Measurements from ENCODE around the gene ZNF580.

The ZNF580 gene

DNA sequence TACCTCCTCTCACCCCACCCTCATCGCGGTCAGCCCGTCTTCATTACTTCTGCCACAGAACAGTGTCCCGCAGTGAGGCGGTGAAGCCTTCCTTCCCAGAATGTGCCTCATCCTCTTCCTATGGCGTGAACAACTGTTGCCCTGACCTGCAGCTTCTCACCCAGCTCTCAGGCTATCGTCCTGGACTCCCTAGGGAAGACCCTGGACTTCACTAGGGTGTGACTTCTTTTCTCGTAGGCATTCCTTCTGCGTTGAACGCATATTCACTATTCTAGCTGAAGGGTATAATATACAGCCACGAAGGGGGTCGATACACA, 34.4 kb upstream of the ZNF580 start:
- no peak for DNase-seq

GRCh38 chr19:55606817-55607216, 34.0 kb upstream of the ZNF580 start:
- DNase-seq: no peak

DNA sequence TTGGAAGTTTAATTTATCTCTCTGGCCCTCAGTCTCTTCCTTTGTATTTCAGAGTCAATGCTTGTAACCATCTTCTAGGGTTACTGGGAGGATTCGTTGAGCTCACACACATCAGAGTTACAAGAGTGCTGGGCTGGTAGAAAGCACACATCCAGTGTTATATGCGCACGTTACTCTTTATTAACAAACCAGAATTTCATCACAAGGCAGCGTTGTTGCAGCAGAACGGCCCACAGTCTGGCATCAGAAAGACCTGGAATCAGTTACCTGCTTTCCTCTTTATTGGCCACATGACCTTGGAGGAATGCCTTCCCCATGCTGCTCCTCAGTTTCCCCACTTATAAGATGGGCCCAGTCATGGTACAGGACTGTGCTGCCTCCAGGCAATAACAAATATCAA, 31.5 kb upstream of the ZNF580 start:
- DNase-seq: no peak

- DNase-seq: no peak
These were observed 29.4 kb upstream of the ZNF580 start for GRCh38 chr19:55611300-55611982.

DNA sequence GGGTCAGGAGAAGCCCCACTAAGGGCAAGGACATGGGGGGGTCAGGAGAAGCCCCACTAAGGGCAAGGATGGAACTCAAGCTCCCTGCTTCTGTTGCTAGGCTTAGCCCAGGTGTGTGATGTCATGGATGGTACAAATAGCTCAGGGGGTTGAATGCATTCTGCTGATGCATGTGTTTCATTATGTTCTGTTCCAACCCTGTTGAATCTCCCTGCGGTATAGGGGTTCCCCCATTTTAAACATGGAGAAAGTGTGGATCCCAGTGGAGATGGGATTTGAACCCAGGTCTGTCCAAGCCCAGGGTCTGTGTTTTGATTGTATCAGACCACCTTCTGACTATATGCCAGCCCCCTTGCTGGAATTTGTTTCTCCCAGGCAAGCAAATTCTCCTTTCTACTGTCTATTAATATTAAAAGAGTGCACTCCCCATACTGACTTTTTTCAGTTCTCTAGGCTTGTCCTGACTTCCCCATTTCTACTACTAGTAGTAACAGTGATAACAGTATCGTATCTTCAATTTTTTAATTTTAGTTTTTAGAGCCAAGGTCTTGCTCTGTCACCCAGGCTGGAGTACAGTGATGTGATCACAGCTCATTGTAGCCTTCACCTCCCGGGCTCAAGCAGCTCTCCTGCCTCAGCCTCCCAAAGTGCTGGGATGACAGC, 28.7 kb upstream of the ZNF580 start:
- no peak for DNase-seq

DNA sequence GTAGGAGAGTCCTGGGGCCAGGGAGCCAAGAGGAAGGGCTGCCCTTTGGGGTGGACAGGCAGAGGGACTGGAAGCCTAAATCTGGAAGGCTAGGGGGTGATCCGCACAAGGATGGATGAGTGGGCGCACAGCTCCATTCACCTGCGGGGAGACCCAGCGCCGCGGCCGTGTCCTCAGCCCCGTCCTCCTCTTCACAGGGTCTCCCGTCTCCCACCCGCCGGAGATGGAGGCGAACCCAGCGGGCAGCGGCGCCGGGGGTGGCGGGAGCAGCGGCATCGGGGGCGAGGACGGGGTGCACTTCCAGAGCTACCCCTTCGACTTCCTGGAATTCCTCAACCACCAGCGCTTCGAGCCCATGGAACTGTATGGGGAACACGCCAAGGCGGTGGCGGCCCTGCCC, 27.4 kb upstream of the ZNF580 start:
- no peak for DNase-seq

- DNase-seq: no peak
These were observed 26.7 kb upstream of the ZNF580 start for GRCh38 chr19:55613930-55614710.

DNA sequence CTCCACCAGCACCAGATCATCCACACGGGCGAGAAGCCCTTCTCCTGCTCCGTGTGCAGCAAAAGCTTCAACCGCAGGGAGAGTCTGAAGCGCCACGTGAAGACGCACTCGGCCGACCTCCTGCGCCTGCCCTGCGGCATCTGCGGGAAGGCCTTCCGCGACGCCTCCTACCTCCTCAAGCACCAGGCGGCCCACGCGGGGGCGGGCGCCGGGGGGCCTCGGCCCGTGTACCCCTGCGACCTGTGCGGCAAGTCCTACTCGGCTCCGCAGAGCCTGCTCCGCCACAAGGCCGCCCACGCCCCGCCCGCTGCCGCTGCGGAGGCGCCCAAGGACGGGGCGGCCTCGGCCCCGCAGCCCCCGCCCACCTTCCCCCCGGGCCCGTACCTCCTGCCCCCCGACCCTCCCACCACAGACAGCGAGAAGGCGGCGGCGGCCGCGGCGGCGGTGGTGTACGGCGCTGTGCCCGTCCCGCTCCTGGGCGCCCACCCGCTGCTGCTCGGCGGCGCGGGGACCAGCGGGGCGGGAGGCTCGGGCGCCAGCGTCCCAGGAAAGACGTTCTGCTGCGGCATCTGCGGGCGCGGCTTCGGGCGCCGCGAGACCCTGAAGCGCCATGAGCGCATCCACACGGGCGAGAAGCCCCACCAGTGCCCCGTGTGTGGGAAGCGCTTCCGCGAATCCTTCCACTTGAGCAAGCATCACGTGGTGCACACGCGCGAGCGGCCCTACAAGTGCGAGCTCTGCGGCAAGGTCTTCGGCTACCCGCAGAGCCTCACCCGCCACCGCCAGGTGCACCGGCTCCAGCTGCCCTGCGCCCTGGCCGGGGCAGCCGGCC, 25.9 kb upstream of the ZNF580 start:
- DNase-seq: no peak

DNA sequence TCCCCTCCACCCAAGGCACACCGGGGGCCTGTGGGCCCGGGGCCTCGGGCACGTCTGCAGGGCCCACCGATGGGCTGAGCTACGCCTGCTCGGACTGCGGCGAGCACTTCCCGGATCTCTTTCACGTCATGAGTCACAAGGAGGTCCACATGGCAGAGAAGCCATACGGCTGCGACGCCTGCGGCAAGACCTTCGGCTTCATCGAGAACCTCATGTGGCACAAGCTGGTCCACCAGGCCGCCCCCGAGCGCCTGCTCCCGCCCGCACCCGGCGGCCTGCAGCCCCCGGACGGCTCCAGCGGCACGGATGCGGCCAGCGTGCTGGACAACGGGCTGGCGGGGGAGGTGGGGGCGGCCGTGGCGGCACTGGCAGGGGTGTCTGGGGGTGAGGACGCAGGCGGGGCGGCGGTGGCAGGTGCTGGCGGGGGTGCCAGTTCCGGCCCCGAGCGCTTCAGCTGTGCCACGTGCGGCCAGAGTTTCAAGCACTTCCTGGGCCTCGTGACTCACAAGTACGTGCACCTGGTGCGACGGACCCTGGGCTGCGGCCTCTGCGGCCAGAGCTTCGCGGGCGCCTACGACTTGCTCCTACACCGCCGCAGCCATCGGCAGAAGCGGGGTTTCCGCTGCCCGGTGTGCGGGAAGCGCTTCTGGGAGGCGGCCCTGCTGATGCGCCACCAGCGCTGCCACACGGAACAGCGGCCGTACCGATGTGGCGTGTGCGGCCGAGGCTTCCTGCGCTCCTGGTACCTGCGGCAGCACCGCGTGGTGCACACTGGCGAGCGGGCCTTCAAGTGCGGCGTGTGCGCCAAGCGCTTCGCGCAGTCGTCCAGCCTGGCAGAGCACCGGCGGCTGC, 25.0 kb upstream of the ZNF580 start:
- no peak for DNase-seq

DNA sequence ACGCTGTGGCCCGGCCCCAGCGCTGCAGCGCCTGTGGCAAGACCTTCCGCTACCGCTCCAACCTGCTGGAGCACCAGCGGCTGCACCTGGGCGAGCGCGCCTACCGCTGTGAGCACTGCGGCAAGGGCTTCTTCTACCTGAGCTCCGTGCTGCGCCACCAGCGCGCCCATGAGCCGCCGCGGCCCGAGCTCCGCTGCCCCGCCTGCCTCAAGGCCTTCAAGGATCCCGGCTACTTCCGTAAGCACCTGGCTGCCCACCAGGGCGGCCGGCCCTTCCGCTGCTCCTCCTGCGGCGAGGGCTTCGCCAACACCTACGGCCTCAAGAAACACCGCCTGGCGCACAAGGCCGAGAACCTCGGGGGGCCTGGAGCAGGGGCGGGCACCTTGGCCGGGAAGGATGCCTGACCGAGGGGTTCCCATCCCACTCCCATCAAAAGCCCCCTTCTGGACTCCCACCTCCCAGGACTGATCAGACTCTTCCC, 24.4 kb upstream of the ZNF580 start:
- no peak for DNase-seq

DNA sequence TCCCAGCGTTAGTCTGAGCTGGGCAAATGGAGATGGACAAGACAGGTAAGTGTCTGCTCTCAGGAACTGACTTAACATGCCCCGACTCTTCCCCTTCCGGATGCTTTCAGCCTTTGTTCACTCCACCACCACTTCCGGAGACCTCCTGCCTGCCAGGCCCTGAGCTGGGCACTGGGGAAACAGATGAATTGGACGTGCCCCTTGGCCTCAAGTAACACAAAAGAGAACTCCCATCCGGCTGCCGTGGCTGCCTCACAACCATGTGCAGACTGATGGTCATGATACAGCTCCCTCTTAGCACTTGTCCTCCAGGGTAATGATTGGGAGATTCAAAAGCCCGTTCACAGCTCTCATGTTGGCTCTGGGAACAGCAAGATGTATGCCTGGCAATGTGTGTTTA, 23.4 kb upstream of the ZNF580 start:
- DNase-seq: no peak

DNA sequence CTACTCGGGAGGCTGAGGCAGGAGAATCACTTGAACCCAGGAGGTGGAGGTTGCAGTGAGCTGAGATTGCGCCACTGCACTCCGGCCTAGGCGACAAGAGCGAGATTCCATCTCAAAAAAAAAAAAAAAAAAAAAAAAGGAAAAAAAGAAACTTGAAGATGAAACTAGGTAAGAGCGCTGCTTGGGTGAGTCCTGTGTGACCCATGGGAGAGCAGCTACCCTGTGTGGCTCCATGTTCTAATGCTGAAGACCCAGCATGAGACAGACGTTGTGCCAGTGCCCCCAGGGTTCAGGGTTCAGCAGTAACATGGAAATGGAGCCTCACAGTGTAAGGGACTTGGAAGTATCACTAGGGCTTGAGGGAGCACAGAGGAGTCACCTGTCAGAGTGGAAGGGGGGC, 22.4 kb upstream of the ZNF580 start:
- no peak for DNase-seq

DNA sequence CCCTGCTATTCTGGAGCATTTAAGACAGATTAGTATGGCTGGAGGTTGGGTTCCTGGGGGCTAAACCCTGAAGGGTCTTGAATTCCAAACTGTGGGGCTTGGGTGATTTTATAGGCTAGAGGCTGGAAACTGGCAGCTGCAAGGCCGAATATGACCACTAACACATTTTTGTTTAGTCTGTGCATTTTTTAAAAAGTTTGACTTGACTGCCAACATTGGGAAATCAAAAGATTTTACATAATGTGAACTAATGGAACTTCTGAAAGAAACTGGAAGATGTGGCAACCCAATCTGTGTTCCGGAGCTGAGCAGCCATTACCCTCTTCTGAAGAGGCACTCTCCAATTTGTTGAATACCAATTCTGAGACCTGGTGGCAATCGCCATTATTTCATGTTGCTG, 21.5 kb upstream of the ZNF580 start:
- DNase-seq: no peak

DNA sequence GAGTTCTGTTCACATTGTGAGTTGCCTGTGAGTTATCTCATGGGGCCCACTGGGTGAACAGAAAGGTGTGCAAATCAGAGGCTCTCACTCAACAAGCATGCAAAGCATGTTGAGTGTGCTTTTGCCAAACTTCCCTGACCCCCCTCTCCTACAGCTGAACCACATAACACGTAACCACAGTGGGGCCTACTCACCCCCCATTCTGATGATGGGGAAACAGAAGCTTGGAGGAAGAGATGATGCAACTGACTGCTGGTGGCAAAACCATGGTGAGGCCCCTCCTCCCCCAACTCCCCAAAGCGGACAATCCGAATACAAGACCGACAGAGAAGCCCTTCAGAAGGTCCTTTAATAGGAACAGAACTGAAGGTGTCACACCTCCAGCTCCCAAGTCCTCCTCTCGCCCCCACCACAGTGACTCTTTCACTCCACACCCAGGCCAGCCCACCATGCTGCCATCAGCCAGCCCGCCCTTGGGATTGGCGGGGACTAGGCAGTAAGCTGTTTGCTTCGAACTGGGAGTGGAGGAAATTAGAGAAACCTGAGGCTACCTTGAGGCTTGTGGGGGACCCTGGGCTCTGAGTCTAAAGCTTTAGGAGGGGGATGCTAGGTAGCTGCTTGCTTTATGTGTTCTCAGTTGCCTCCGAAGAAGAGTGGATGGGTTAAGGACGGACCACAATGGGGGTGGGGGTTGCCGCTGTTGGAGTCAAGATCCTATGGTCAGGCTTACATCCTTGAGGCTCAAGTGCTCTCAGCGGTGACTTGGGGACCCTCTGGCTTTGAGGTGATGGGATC, 20.2 kb upstream of the ZNF580 start:
- no peak for DNase-seq

DNA sequence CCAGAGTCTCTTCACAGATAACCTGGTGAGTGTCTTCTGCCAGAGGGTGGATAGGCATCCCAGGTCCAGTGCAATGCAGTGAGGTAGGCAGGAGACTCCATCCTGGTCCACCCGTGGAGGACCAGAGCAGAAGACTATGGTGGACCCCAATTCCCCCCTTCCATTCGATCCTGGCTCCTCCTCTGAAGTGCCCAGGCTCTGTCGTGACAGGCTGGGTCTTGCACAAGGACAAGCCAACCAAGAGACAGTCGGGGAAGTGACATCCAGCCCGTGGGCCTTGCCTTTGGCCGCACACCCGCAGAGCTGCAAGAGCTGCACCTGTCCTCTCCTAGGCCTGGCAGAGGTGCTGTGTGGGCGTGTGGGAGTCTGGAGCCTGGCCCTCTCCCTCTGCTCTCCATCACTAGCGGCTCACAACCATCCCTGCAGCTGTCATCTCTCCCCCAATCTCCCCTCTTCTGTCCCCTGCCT, 19.6 kb upstream of the ZNF580 start:
- no peak for DNase-seq

DNA sequence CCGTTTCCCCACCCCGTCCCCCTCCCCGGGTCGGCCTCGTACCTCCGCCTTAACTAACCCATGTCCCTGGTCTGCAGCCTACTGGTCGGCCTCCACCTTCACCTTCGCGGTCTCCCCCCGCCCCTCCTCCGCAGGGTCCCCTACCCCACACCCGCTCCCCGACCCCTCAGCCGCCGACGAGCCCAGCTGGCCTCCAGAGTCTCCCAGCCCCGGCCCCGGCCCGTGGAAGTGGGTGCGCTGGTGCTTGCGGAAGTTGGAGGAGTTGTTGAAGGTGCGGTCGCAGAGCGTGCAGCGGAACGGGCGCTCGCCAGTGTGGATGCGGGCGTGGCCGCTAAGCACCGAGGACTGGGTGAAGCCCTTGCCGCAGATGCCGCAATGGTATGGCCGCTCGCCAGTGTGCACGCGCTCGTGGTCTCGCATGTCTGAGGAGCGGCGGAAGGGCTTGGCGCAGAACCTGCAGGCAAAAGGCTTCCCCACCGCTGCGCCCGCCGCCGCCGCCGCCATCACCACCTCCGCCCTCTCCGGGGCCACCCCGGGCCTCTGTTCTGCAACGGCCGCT, 19.1 kb upstream of the ZNF580 start:
- no peak for DNase-seq

DNA sequence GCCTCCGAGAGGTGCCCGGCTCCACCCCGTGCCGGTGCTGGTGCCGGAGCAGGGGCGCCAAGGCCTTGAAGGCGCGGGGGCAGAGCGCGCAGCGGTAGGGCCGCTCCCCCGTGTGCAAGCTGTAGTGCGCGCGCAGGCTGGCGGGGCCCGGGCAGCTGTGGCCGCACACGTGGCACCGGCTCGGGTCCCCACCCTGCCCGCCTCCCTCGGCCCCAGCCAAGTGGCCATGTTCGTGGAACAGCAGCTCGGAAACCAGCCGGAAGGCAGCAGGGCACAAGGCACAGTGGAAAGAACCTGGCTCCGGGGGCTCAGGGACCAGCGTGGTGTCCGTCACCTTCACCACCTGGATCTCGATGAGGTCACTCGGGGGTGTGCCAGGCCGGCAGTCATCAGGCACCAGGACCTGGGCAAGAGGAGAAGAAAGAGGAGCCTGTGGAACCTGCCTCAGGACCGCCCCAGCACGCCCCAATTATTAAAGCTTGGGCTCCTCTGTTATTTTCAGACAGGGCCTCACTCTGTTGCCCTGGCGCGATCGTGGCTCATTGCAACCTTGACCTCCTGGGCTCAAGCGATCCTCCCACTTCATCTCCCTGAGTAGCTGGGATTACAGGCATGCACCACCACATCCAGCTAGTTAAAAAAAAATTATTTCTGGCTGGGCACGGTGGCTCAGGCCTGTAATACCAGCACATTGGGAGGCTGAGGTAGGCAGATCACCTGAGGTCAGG, 18.4 kb upstream of the ZNF580 start:
- no peak for DNase-seq

DNA sequence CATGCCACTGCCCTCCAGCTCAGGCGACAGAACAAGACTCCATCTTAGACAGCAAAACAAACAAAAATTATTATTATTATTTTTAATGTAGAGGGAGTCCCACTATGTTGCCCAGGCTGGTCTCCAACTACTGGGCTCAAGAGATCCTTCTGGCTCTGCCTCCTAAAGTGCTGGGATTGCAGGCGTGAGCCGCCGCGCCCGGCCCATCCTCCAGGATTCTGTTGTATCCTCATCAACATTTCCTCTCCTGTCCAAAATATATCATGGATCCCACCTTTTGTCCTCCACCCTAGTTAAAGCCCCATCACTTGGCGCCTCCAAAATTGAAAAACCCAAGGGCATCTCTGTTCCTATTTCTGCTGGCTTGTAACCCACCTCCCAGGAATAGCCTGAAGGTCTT, 17.7 kb upstream of the ZNF580 start:
- no peak for DNase-seq

GRCh38 chr19:55623561-55623960, 17.2 kb upstream of the ZNF580 start:
- DNase-seq: no peak
